Neural progenitor cell (in vitro differentiated cells): Measurements from ENCODE around the gene SNAI3. TPM values are rescaled to one million over a fixed set of nuclear protein-coding genes. Genes with fewer than 3 reads are reported as not detected.

ENCODE experiments used
- DNase-seq: peaks from one replicate; pipeline ENCODE4 v3.0.0-alpha.2; 2016; ENCODE audit warnings: low spot score
- H2AFZ ChIP-seq: fragments of 200-600 bp; sonication (generic); replicated peaks from 2 replicates; pipeline ENCODE4 v1.6.1; 2016; ENCODE audit warnings: antibody characterized with exemption
- H3F3A ChIP-seq: fragments of 200-600 bp; sonication (generic); 2 replicates; pipeline ENCODE4 v1.6.1; 2016; ENCODE audit warnings: antibody characterized with exemption, low read depth
- H3K27ac ChIP-seq: fragments of 200-600 bp; sonication (generic); 2 replicates; pipeline ENCODE4 v1.5.1; 2016; ENCODE audit warnings: mild to moderate bottlenecking
- H3K27me3 ChIP-seq: fragments of 200-600 bp; sonication (generic); 2 replicates; pipeline ENCODE4 v1.6.1; 2016; ENCODE audit warnings: mild to moderate bottlenecking, moderate library complexity
- H3K36me3 ChIP-seq: fragments of 200-600 bp; sonication (generic); 2 replicates; pipeline ENCODE4 v1.5.1; 2016
- H3K4me1 ChIP-seq: fragments of 200-600 bp; sonication (generic); 2 replicates; pipeline ENCODE4 v1.6.1; 2016; ENCODE audit warnings: mixed run types
- H3K4me2 ChIP-seq: fragments of 200-600 bp; sonication (generic); 2 replicates; pipeline ENCODE4 v1.6.1; 2016
- H3K4me3 ChIP-seq: fragments of 200-600 bp; sonication (generic); 2 replicates; pipeline ENCODE4 v1.5.1; 2016
- H3K79me2 ChIP-seq: fragments of 200-600 bp; sonication (generic); 2 replicates; pipeline ENCODE4 v1.6.1; 2016; ENCODE audit warnings: low read depth
- H3K9ac ChIP-seq: fragments of 200-600 bp; sonication (generic); 2 replicates; pipeline ENCODE4 v1.6.1; 2016
- H3K9me3 ChIP-seq: fragments of 200-600 bp; sonication (generic); 2 replicates; pipeline ENCODE4 v1.5.1; 2016; ENCODE audit warnings: low read depth
- H4K20me1 ChIP-seq: fragments of 200-600 bp; sonication (generic); 2 replicates; pipeline ENCODE4 v1.6.1; 2016; ENCODE audit warnings: low read depth
- H3K27ac Mint-ChIP-seq: 3 replicates; pipeline ENCODE4 v1.8.0; 2021; ENCODE audit warnings: mixed read lengths
- H3K27me3 Mint-ChIP-seq: 2 replicates; pipeline ENCODE4 v1.8.0; 2022; ENCODE audit warnings: low read depth, mild to moderate bottlenecking, inconsistent platforms, moderate library complexity, mixed read lengths; ENCODE audit not compliant: insufficient read depth
- H3K36me3 Mint-ChIP-seq: 3 replicates; pipeline ENCODE4 v1.8.0; 2021; ENCODE audit warnings: mixed read lengths
- H3K4me1 Mint-ChIP-seq: 3 replicates; pipeline ENCODE4 v1.8.0; 2021; ENCODE audit warnings: mixed read lengths
- H3K4me3 Mint-ChIP-seq: 3 replicates; pipeline ENCODE4 v1.8.0; 2021; ENCODE audit warnings: mild to moderate bottlenecking, moderate library complexity, mixed read lengths
- H3K9me3 Mint-ChIP-seq: 3 replicates; pipeline ENCODE4 v1.8.0; 2020; ENCODE audit warnings: mixed read lengths
- EZH2 ChIP-seq: fragments of 200-600 bp; sonication (generic); IDR thresholded peaks from 2 replicates; pipeline ENCODE4 v1.6.1; 2017; ENCODE audit warnings: antibody characterized with exemption, mild to moderate bottlenecking, moderate library complexity
- EZH2phosphoT487 ChIP-seq: fragments of 200-600 bp; sonication (generic); IDR thresholded peaks from 2 replicates; pipeline ENCODE4 v1.6.1; 2017; ENCODE audit warnings: antibody characterized with exemption
- total RNA-seq: library from RNA; depleted of rRNA; stranded (reverse); fragments of >200 nt; gene quantifications from 2 replicates; pipeline ENCODE4 v1.2.3, GENCODE V29; 2015; ENCODE audit warnings: low replicate concordance
- TF ChIP-seq, protein P1 (sequence below): fragments of 200-600 bp; sonication (generic); IDR thresholded peaks from 2 replicates; pipeline ENCODE4 v1.5.1; 2017; ENCODE audit warnings: antibody characterized with exemption, mild to moderate bottlenecking

SNAI3 gene
- total RNA-seq, 1 donor from 2014 or later, result not detected

DNA sequence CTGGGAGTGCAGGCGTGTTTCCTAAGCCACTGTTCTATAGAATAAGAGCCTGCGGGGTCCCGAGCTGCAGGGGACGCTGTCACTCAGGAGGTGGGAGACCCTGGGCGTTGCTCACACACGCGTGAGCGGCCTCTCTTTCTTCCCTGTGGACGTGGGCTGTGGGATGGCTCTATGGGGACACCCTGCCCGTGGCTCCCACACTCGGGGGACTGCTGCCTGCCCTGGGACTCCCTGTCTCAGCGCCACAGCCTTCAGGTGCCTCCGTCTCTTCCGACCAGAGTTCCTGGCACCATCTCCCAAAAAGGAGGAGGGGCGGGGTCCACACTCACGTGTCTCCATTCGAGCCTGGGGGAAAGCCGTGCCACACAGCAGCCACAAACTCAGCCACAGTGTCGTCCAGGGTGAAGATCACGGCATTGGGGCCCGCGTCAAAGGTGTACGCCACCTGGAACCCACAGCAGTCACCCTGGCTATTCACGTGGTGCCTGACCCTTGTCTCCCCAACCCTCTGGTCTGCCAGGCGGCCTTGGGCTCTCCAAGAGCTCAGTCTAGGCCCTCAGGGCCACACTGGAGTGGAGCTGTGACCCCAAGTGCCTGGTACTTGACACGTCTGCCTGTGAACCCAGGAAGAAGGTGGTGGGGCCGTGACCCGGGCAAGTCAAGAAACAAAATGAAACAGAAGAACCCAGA, 31.8 kb downstream of the SNAI3 start:
- Histone ChIP-seq H4K20me1 (peaks cover 27% of the 10 kb centered on the region), H3K27ac (no peak overlapping the region), H3F3A (peaks cover 6% of the 10 kb centered on the region), H2AFZ (no peak overlapping the region), H3K4me2 (no peak overlapping the region), H3K9ac (no peak overlapping the region), H3K4me3 (no peak overlapping the region), H3K27me3 (no peaks in the 10 kb centered on the region), H3K36me3 (no peaks in the 10 kb centered on the region), H3K4me1 (peaks cover 10% of the 10 kb centered on the region), H3K79me2 (peaks cover 16% of the 10 kb centered on the region), H3K9me3 (no peaks in the 10 kb centered on the region)
- Mint-ChIP-seq H3K4me3 (no peak overlapping the region), H3K27me3 (peaks cover 10% of the 10 kb centered on the region), H3K9me3 (no peaks in the 10 kb centered on the region), H3K27ac (no peak overlapping the region), H3K36me3 (peaks cover 2% of the 10 kb centered on the region), H3K4me1 (peaks cover 11% of the 10 kb centered on the region)
- no peak for TF ChIP-seq EZH2phosphoT487
- TF ChIP-seq EZH2, result no peak
- TF ChIP-seq, protein P1, sequence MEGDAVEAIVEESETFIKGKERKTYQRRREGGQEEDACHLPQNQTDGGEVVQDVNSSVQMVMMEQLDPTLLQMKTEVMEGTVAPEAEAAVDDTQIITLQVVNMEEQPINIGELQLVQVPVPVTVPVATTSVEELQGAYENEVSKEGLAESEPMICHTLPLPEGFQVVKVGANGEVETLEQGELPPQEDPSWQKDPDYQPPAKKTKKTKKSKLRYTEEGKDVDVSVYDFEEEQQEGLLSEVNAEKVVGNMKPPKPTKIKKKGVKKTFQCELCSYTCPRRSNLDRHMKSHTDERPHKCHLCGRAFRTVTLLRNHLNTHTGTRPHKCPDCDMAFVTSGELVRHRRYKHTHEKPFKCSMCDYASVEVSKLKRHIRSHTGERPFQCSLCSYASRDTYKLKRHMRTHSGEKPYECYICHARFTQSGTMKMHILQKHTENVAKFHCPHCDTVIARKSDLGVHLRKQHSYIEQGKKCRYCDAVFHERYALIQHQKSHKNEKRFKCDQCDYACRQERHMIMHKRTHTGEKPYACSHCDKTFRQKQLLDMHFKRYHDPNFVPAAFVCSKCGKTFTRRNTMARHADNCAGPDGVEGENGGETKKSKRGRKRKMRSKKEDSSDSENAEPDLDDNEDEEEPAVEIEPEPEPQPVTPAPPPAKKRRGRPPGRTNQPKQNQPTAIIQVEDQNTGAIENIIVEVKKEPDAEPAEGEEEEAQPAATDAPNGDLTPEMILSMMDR, result no peak
- no peak for DNase-seq

DNA sequence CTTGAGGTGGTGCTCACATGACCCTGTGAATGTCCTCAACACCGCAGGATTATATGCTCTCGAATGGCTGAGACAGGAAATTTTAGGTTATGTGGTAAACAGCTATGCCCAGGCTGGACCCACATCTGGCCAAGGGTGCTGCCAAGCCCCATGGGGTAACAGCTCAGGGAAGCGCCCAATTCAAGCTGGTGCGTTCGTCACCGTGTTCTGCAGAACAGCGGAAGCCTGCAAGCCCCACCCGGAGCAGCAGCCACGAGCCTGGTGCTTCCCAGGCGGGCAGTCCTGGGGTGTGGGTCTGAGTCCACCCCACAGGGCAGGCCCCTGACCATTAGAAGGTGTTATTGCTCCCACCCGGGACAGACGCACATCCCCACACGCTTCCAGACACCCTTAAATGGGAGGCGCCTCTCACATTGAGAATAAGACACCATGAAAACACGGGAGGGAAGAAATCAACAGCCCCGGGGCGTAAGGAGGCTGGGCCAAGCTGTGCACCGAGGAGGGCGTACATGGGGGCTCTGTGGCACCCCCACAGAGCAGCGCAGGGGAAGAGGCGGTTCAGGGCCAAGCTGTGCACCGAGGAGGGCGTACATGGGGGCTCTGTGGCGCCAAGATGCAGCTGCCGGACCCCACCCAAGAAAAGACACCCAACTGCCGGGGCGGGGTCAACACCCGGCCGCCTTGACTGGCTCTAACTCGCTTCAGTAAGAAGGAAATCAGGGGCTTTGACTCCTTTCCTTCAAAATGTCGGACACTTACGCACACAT, 32.5 kb downstream of the SNAI3 start:
- H3K27me3 Mint-ChIP-seq, result peaks cover 7% of the 10 kb centered on the region

DNA sequence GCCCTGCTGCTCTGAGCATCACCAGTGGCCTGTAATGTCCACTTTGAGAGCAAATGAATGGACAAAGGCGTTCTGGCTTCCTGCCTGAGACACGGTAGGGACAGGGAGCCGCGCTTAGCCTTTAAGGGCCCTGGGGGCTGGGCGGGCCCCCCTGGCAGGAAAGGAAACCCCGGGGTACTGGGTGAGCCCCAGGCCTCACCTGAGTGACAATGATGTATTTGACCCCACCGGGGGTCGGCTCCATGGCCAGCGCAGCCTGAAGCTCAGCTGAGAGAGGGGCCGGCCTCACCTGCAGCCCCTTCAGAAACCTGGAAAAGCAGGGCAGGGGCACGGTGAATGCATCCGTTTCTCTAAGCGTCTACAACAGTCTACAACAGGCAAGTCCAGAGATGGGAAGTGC, 33.2 kb downstream of the SNAI3 start:
- Mint-ChIP-seq H3K27ac (no peak overlapping the region), H3K36me3 (peaks cover 2% of the 10 kb centered on the region), H3K4me3 (no peak overlapping the region), H3K27me3 (peaks cover 7% of the 10 kb centered on the region), H3K4me1 (peaks cover 14% of the 10 kb centered on the region), H3K9me3 (no peaks in the 10 kb centered on the region)
- H4K20me1 ChIP-seq, result peaks cover 26% of the 10 kb centered on the region
- H3K27ac ChIP-seq, result no peak overlapping the region
- no peak overlapping the region for H3K9ac ChIP-seq
- H3K4me3 ChIP-seq, result no peak overlapping the region
- no peak overlapping the region for H2AFZ ChIP-seq
- no peaks in the 10 kb centered on the region for H3K9me3 ChIP-seq
- no peak for DNase-seq
- TF ChIP-seq, protein P1, result no peak
- TF ChIP-seq EZH2, result no peak
- TF ChIP-seq EZH2phosphoT487, result no peak
- H3K36me3 ChIP-seq, result no peaks in the 10 kb centered on the region
- peaks cover 10% of the 10 kb centered on the region for H3K4me1 ChIP-seq
- no peaks in the 10 kb centered on the region for H3K27me3 ChIP-seq
- H3F3A ChIP-seq, result peaks cover 6% of the 10 kb centered on the region
- no peak overlapping the region for H3K4me2 ChIP-seq
- H3K79me2 ChIP-seq, result peaks cover 8% of the 10 kb centered on the region

More for the DNA sequence above, 32.5 kb downstream of the SNAI3 start:
- peaks cover 2% of the 10 kb centered on the region for H3K36me3 Mint-ChIP-seq
- no peak for TF ChIP-seq EZH2
- TF ChIP-seq EZH2phosphoT487, result no peak
- TF ChIP-seq, protein P1, result no peak
- H3K27ac ChIP-seq, result no peak overlapping the region
- no peak overlapping the region for H3K4me2 ChIP-seq
- H3K4me1 Mint-ChIP-seq, result peaks cover 14% of the 10 kb centered on the region
- DNase-seq, result no peak
- H3K4me3 Mint-ChIP-seq, result no peak overlapping the region
- H3K9me3 Mint-ChIP-seq, result no peaks in the 10 kb centered on the region
- H3K9me3 ChIP-seq, result no peaks in the 10 kb centered on the region
- H2AFZ ChIP-seq, result no peak overlapping the region
- peaks cover 25% of the 10 kb centered on the region for H4K20me1 ChIP-seq
- H3K79me2 ChIP-seq, result peaks cover 9% of the 10 kb centered on the region
- H3K27ac Mint-ChIP-seq, result no peak overlapping the region
- peaks cover 6% of the 10 kb centered on the region for H3F3A ChIP-seq
- peaks cover 10% of the 10 kb centered on the region for H3K4me1 ChIP-seq
- H3K9ac ChIP-seq, result no peak overlapping the region
- no peaks in the 10 kb centered on the region for H3K36me3 ChIP-seq
- H3K4me3 ChIP-seq, result no peak overlapping the region
- H3K27me3 ChIP-seq, result no peaks in the 10 kb centered on the region
